RWPE1 (cell line): ENCODE data around the gene PLA2G4E.

Source experiments
- CTCF ChIA-PET: fragments of 350-600 bp; sonication (Branson Sonifier 250); formaldehyde crosslinking; extraction: SDS; loops from one replicate; lab custom pipeline; 2021; lab: Yijun Ruan, JAX
- POLR2A ChIA-PET: fragments of 400-600 bp; formaldehyde crosslinking; extraction: SDS; loops from one replicate; lab custom pipeline; 2020; ENCODE audit warnings: antibody characterized with exemption; ENCODE audit not compliant: low non-redundant PET; lab: Yijun Ruan, JAX
- DNase-seq: peaks from one replicate; pipeline ENCODE4 v3.0.0; 2012; ENCODE audit warnings: low spot score
- H3K27ac ChIP-seq: fragments of 450-650 bp; 2 replicates; pipeline ENCODE4 v1.5.1; 2017
- CTCF ChIP-seq: fragments of 450-650 bp; conservative IDR thresholded peaks from 2 replicates; pipeline ENCODE4 v1.5.1; 2017; ENCODE audit warnings: low read depth, mild to moderate bottlenecking

The PLA2G4E gene

GRCh38 chr15:42009022-42009421 lies 11.8 kb downstream of the PLA2G4E start:
- POLR2A ChIA-PET = no interaction called here
- H3K27ac ChIP-seq = no peak overlapping the region
- CTCF ChIA-PET = interaction anchor here (0.6 kb wide), 1 partner anchor 75 kb away, joined by 3 read pairs; no protein-coding TSS in a partner anchor
- TF ChIP-seq CTCF = no peak
- no peak for DNase-seq

GRCh38 chr15:42007386-42007785 lies 13.5 kb downstream of the PLA2G4E start:
- ChIA-PET CTCF (interaction anchor here (1.0 kb wide), 1 partner anchor 18 kb away, joined by 3 read pairs; no protein-coding TSS in a partner anchor), POLR2A (no interaction called here)
- no peak for TF ChIP-seq CTCF
- H3K27ac ChIP-seq = no peak overlapping the region
- no peak for DNase-seq

GRCh38 chr15:42002333-42002732 lies 18.5 kb downstream of the PLA2G4E start:
- TF ChIP-seq CTCF = no peak
- no peak overlapping the region for H3K27ac ChIP-seq
- ChIA-PET POLR2A (no interaction called here), CTCF (interaction anchor here (0.6 to 1.2 kb wide), 5 partner anchors 10 to 82 kb away, joined by 3 to 4 read pairs (median 3); no protein-coding TSS in a partner anchor)
- DNase-seq = no peak

- no peak for TF ChIP-seq CTCF
- POLR2A ChIA-PET = no interaction called here
- DNase-seq = no peak
- CTCF ChIA-PET = interaction anchor here (0.6 to 1.2 kb wide), 3 partner anchors 15 to 50 kb away, joined by 3 to 4 read pairs (median 3); no protein-coding TSS in a partner anchor
- H3K27ac ChIP-seq = no peak overlapping the region
Measured at GRCh38 chr15:42001236-42001635, 19.6 kb downstream of the PLA2G4E start.

- CTCF ChIA-PET = no interaction called here
- POLR2A ChIA-PET = no interaction called here
Measured at GRCh38 chr15:41999290-42000285, 21.3 kb downstream of the PLA2G4E start.

More at GRCh38 chr15:41999290-42000285, 21.3 kb downstream of the PLA2G4E start:
- no peak for TF ChIP-seq CTCF
- H3K27ac ChIP-seq = no peak overlapping the region
- DNase-seq = no peak
